HPDE6-E6E7 (cell line): Measurements from ENCODE around the gene LRRC8E.
"Not testable (repeated sequence)": the region's sequence is repeated elsewhere in the genome, so short reads cannot be mapped to it uniquely, and the experiment has no call there.

Experiments
- DNase-seq: peaks from one replicate; pipeline ENCODE4 v3.0.0; 2011; ENCODE audit warnings: missing footprints; ENCODE audit errors: extremely low spot score

The LRRC8E gene

DNA sequence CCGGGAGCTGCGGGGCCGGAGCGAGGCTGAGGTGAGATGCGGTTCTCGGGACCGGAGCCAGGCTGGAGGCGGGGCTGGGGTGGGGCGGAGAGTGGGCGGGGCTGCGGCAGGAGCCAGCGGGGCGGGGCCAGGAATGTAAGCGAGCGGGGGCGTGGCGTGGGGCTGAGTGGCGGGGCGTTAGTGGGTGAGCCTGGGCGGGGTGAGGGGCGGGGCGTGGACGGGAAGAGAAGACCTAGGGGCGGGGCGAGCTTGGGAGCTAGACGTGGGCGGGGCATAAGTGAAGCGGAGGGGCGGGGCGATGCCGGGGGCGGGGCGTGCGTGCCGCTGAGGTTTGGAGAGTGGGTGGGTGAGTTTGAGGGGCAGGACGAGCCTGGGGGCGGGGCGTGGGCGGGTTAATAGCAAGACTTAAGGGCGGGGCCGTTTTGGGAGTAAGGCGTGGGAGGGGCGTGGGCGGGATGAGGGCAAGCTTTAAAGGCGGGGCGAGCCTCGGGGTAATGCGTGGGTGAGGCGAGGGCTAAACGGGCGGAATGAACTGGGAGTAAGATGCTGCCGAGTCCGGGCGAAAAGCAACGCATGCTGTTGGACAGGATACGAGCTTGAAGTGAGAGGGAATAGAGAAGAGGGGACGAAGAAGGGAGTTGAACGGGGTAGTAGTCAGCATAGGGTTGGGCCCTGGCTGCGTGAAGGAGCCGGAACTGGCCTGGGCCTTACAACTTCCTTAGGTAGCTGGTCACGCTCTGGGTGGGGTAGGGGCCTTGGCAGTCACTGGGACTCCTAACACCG is 32.4 kb downstream of the LRRC8E start:
- no peak for DNase-seq

DNA sequence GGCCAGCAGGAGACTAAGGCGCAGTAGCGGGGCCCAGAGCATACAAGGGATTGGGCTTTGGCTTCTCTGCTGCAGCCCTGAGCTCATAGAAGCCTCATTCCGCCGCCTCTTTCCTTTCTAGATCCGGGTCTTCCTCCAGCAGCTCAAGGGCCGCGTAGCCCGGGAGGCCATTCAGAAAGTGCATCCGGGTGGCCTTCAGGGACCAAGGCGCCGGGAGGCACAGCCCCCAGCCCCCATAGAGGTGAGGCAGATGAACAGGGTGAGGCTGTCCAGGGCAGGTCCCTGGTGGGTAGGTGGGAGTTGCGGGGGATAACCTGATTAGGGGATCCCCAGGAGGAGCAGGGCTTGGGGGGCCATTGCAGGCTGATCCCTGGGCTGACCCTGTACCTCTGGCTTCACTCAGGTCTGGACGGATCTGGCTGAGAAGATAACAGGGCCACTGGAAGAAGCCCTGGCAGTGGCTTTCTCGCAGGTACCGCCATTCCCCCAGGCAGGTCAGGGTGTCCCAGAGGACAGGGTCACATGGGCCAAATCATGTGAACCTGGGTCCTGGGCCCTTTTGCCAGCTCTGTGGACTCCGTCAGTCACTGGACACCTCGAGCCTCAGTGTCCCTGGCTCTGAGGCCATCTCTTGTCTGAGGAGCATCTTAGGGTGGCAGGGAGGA is 33.1 kb downstream of the LRRC8E start:
- DNase-seq = no peak

DNA sequence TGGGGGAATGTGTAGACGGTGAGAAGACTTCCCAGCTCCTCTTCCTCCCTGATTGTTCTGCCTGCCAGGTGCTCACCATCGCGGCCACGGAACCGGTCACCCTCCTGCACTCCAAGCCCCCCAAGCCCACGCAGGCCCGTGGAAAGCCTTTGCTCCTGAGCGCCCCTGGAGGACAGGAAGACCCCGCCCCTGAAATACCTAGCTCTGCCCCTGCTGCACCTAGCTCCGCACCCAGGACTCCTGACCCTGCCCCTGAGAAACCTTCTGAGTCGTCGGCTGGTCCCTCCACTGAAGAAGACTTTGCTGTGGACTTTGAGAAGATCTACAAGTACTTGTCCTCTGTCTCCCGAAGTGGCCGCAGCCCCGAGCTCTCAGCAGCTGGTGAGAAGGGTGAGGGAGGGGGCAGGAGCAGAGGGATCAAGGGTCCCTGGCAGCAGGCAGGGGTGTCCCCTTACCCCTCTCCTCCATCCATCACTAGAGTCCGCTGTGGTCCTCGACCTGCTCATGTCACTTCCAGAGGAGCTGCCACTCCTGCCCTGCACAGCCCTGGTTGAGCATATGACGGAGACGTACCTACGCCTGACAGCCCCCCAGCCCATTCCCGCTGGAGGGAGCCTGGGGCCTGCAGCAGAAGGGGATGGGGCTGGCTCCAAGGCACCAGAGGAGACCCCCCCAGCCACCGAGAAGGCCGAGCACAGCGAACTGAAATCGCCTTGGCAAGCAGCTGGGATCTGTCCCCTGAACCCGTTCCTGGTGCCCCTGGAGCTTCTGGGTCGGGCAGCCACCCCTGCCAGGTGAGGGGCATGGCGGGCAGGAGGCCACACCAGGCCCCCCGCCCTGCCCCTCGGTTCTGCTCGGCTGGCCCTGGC is 33.9 kb downstream of the LRRC8E start:
- no peak for DNase-seq

DNA sequence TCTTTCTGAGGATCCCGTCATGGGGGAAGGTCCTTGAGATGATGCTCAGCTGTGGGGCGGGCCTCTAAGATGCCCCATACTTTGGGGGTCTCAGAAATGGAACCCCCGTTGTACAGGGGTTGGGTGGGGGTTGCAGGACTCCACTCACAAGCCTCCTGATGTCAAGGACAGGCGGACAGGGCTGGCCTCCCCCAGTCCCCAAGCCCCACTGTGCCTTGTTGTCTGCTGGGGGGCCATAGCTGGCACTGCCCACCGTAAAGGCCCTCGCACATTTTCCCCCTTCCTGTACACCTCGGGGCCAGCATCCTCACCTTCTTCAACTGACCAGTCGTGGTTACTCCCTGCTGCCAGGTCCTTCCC is 34.5 kb downstream of the LRRC8E start:
- no peak for DNase-seq

DNA sequence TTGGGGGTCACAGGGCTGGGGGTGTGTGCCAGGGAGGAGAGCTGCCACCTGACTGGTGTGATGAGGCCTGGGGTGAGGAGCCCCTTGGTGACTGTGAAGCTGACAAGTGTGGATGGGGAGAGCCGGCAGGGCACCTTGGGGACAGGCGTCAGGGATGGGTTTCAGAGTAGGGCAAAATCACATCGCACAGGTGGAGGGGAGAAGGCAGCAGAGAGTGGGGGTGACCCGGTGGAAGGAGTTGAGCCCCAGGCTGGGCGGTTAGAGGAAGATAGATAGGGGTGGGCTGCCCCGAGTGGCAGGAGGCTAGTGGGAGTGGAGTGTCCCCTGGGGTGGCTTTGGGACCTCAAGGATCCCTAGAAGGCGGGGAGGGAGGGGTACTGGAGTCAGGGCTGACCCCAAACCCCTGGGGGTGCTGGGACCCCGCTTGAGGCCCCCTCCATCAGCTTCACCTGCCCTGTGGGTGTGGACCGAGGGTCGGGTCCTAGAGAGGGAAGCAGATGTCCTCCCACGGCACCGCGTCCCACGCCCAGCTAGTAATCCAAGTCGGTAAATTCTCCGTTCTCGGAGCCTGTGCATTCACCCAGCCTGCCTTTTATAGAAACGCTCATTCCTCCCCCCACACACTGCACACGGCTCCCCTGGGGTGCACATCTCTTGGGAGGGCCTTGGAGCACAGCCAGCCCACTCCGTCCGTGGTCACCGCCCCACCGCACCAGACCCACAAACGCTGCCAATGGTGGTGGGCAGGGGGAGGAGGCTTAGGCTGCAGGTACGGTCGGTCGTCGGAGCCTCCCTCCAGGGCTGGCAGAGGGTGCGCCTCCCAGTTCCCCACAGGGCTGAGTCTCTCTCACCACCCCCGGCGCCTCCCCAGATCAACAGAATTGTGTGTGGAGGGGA is 35.2 kb downstream of the LRRC8E start:
- no peak for DNase-seq

DNA sequence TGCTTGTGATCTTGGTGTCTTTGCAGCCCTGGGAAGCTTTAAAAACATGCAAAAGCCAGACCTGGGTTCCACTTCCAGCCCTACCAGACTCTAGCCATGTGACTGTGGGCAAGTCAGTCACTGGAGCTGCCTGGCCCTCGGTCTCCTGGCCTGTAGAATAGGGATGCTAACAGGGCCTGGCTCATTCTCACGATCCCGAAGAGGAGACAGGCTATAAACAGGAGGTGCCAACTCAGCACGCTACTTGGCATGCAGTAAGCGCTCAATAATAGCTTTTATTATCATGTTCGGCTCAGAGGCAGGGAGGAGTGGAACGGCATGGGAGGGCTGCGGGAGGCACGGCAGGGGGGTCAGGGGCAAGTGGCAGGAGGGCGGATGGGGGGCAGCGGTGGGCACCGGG is 35.9 kb downstream of the LRRC8E start:
- no peak for DNase-seq

DNA sequence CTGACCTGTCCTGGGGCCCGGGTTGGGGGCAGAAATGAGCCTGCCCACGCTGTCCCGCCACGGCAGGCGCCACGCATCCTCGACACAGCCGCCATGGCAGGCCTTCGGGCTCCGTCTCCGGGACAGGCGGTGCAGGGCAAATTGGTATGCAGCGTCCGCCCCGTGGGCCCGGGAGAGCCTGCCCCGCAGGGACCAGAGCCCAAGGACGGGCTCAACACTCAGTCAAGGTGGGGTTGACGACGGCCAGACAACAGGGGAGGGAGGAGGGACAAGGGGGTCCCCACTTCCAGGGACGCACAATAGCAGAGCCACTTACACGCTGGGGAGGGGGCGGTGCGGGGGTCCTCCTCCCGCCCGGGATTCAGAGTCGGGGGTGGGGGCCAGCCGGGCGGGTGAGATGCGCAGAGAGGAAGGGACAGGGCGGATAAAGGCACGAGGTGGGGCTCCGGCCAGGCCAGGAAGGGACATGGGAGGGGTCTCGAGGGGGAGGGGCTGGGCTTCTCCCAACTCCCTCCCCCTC is 36.4 kb downstream of the LRRC8E start:
- DNase-seq = no peak

DNA sequence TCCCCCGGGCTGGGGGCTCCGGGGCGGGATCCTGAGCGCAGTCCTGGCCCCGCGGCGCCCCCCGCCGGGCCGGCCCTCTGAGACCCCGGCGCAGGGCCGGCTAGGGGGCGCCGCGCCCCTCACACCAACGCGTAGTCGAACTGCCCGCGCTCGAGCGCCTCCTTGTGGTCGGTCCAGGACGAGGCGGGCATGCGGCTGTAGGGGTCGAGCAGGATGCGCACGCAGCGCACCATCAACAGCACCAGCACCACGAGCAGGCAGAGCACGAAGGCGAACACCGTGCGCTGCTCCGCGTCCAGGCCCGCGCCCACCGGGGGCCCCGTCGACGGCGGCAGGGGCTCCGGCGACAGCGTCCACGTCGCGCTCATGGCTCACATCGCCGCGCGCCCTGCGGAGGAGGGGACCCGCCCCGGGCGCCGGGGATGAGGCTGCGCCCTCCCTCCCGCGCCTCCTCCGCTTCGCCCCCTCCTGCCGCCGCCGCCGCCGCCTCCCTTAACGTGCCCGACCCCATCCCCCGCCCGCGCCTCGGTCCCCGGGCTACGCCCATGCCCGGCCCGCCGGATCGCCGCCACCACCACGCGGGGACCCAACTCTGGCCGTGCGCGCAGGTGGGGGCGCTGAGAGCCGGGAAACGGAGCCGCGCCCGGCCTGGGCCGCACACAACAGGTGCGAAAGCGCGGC is 37.0 kb downstream of the LRRC8E start:
- DNase-seq = no peak

DNA sequence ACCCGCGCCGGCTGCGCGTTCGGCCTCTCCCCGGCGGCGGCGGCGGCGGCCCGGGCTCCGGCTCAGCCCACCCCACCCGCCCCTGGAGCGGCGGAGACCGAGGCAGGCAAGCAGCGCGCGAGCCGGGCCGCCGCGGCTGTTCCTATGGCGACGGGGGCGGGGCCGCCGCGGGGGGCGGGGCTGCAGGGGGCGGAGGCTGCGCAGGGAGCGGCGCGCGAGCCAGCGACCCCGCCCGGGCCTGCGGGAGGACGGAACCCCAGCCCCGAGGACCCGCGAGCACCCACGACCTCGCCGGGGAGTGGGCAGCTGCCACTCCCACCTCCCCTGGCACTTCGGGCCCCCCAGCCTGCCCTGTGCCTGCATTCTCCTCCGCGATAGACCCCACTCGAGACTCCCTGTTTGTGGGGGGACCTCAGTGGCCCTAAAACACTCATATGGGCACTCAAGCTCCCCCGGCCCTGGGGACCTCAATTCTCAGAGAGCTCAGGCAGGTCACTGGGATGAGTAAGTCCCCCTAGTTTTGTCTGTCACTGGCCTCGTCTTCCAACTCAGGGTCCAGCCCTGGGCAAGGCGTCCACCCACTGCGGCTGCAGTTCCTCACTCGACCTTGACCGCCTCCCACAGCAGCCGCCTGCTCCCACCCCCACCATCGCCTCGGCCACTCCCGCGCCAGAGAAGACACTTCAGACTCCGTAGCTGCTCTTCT is 37.9 kb downstream of the LRRC8E start, which contains the start of gene CTXN1:
Gene CTXN1, minus strand, starts transcription at position 115 of the 706 bp plus-strand sequence. CDS start 597 bp downstream, outside the sequence.
- DNase-seq = no peak

DNA sequence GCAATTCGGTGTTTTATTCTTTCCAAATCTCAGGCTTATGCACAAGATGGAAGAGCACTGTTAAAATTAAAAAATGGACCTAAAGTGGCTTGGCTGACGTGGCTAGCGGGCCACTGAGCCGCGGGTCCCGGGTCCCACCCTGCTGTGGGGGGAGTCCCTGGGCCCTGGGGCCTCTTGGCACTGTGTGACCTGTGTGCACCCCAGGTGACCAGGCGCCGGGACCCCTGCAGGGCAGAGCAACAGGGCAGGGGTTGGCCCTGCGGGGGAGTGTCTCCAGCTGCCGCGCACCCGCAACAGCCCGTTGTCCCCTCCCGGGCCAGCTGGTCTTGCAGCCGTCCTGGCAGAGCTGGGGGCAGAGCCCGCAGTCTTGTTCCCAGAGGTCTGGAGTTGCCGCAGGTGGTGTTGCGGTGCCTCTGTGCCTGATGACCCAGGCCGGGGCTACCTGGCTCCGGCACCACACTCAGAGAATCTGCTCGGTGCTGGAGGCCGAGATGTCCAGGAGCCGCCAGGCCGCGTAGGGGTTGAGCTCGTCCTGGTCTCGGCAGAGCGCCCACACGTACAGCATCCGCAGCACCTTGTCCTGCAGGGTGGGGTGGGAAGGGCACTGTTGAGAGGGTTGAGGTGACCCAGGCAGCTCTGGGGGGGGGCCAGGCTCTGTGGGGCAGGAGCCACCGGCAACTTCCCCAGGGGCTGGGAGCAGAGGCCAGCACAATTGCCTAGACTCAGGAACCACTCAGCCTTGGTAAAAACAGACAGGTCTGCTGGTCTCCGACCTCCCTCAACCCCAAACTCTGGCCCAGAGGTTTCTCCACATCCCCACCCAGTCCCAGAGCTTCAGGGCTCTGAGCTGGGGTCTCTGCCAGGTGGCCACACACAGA is 38.7 kb downstream of the LRRC8E start:
- no peak for DNase-seq

DNA sequence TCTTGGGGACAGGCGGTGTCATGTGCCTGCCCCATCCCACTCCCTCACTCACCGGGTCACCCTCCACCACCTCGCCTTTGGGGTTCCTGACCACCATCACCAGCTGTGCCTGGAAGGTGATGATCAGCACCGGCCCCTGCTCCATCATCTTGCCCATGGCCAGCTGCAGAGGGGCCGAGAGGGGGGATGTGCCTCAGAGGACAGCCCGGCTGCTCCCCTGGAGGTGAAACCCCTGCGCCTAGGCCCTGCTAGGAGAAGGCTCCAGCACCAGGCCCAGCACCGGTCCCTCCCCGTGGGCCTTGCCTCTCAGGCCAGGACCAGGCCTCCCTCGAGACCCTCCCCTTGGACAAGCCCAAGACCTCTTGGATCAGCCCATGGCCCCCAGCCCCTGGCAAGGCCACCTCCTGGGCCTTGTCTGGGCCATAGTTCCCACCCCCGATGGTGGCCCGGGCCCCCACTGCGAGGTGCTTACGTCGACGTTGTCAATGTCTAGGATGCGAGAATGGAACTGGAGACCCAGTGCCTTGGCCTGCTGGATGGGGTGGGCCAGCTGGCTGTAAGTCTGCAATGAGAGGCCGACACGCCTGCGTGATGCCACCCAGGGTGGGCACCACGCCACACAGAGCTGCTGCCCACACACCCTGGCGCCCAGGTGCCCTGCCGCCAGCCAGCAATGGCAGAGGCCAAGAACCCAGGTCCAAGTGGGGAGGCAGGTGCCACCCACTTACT is 39.5 kb downstream of the LRRC8E start:
- DNase-seq = no peak

DNA sequence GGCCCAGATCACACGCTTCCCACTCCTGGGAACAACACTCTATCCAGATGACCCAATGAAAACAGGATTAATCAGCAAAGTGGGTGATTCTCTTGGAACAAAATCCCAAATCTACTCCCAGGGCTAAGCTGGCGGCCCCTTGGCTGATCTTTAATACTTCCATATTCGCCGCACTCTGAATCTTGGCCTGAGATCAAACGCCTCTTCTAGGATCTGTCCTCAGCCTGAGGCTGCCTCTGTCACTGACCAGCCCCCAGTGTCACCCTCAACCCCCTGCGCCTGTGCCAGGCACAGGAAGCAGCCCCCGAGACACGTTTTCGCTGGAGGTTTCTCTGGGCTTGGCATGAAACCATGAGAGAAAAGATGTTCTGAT is 40.0 kb downstream of the LRRC8E start:
- DNase-seq = no peak

DNA sequence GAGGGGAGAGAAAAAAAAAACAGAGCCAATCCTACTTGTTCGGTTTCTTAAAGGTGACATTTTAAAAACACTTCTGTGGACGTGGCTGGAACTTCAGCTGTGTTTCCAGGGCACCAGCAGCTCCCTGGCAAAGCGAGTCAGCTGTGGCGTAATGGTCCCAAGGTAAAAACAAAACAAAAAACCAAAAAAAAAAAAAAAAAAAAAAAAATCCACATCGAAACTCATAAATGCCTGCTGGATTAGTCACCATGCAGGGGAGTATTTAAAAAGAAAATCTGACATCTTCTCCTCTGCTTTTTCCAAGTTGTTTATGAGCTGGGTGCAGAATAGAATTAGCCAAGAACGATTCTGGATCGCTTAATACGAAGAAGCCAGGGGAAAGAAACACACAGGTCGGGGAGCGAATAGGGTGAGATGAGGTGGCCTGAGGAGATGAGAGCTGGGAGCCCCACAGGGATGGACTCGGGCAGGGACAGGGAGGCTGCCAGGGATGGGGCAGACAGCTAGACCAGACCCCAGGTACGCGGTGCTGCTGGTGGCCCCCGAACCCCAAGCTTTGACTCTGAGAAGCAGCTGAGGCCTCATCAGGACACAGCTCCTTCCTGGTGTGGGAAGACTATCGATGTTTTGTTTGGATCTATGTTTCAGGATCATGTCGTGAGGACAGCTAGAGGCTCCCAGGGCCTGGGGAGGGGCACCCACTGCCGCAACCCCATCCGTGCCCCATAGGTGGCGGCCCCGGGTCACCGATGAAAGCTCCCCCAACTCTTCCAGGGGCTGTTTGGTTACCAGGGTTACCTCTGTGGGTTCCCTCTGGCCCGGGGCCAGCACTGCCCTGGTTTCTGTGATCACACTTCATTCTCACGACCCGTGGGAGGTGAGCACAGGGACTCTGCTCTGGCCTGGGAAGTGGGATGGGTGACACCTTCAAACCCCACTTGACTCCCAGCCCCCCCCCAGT is 40.7 kb downstream of the LRRC8E start:
- DNase-seq = no peak

DNA sequence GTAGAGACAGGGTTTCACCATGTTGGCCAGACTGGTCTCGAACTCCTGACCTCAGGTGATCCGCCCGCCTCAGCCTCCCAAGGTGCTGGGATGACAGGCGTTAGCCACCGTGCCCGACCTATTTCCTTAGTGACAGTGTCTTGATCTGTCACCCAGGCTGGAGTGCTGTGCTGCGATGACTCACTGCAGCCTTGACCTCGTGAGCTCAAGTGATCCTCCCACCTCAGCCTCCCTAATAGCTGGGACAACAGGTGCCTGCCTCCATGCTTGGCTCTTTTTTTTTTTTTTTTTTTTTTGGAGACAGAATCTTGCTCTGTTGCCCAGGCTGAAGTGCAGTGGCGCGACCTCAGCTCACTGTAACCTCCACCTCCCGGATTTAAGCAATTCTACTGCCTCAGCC is 41.7 kb downstream of the LRRC8E start:
- not testable (repeated sequence) for DNase-seq

DNA sequence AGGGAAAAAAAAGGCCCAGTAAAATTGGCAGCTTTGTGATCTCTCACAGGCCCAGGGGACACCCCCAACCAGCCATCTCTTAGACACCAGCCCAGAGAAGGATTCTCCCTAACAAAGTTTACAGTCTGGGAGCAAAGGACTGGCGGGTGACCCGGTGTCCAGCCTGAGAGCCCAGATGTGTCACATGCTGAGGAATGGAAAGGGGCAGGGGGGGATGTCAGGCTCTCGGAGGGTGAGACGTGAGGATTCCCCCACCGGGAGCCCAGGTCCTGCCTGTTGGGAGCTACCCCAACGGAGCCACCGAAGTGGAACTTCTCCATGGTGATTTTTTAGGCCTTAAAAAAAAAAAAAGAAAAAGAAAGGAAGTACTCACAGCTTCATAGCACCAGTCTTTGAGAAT is 42.5 kb downstream of the LRRC8E start:
- no peak for DNase-seq

DNA sequence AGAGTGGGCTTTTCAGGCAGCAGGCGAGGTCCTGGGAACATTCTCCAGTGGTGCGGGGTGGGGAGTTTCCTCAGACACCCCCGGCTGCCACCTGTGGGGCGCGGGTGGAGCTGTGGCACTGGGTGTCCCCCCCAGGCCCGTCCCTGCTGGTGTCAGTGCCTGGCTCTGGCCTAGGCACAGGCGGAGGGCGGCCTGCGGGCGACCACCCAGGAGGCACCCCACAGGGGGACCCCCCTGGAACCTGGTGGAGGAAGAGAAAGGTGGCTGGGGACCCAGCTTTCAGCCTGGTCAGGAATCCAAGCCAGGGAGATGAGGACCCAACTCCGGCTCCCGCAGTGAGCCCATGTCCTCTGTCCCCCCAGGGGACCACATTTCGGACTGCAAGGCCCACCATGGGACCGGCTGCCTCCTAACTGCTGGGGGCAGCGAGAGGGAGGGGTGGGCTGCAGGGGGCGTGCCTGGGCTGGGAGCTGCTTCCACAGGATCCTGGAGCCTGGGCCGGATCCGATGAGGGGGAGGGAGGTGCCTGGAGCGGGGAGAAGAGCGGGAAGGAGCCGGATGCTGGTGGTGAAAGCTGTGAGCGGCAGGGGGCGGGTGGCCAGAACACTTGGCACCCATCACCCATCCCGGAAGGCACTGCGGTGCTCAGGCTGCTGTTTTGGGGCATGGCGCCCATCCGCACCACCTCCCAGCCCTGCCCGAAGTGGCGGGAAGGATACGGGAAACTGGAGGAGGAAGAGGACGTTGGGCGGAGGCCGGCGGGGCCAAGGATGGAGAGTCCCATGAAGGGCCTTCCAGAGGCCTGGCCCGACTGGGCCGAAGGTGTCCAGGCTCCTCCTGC is 43.1 kb downstream of the LRRC8E start:
- no peak for DNase-seq
